Fibroblast of skin of scalp (primary cell): Measurements from ENCODE around the gene PROZ. TPM values are rescaled to one million over a fixed set of nuclear protein-coding genes. Genes with fewer than 3 reads are reported as not detected.
"Not testable (repeated sequence)": the region's sequence is repeated elsewhere in the genome, so short reads cannot be mapped to it uniquely, and the experiment has no call there.

Experiments
- DNase-seq: peaks from one replicate; pipeline ENCODE4 v3.0.0-alpha.2; 2013
- polyA plus RNA-seq, 2 experiments: library from polyadenylated mRNA; unstranded; fragments of 120-200 nt; gene quantifications; one replicate each; pipeline ENCODE4 v1.2.1, GENCODE V29; 2013; ENCODE audit not compliant: insufficient read length in 2 of 2

PROZ gene
- polyA plus RNA-seq (2013, experiment 1 of 2; ENCODE audit: insufficient read length), result 0.12 TPM
- not detected for polyA plus RNA-seq (2013, experiment 2 of 2; ENCODE audit: insufficient read length)

GRCh38 chr13:113157929-113158747 is at the start of gene PROZ:
PROZ (plus strand) TSS chr13:113158648; CDS start chr13:113158661, 13 bp downstream.
- DNase-seq, result no peak

- DNase-seq, result no peak
Measured at GRCh38 chr13:113109151-113110047, 49.0 kb upstream of the PROZ start.

GRCh38 chr13:113110048-113110851 is 48.2 kb upstream of the PROZ start:
- DNase-seq, result peak; percentile 21

- DNase-seq, result no peak
Measured at GRCh38 chr13:113110852-113111315, 47.6 kb upstream of the PROZ start.

- not testable (repeated sequence) for DNase-seq
Measured at GRCh38 chr13:113111821-113112220, 46.6 kb upstream of the PROZ start.

GRCh38 chr13:113112475-113112874 is 46.0 kb upstream of the PROZ start:
- not testable (repeated sequence) for DNase-seq

GRCh38 chr13:113112893-113113845 is 45.3 kb upstream of the PROZ start:
- DNase-seq, result no peak

- DNase-seq, result no peak
Measured at GRCh38 chr13:113113846-113114271, 44.6 kb upstream of the PROZ start.

- no peak for DNase-seq
Measured at GRCh38 chr13:113114511-113115362, 43.7 kb upstream of the PROZ start.

- no peak for DNase-seq
Measured at GRCh38 chr13:113115363-113116205, 42.9 kb upstream of the PROZ start.

GRCh38 chr13:113116206-113116800 is 42.1 kb upstream of the PROZ start:
- no peak for DNase-seq

GRCh38 chr13:113116871-113117271 is 41.6 kb upstream of the PROZ start:
- no peak for DNase-seq

GRCh38 chr13:113117335-113117872 is 41.0 kb upstream of the PROZ start:
- no peak for DNase-seq

GRCh38 chr13:113117911-113118260 is 40.6 kb upstream of the PROZ start:
- no peak for DNase-seq

GRCh38 chr13:113118261-113119021 is 40.0 kb upstream of the PROZ start:
- no peak for DNase-seq

GRCh38 chr13:113119166-113119821 is 39.2 kb upstream of the PROZ start:
- DNase-seq, result no peak

- no peak for DNase-seq
Measured at GRCh38 chr13:113119822-113120189, 38.6 kb upstream of the PROZ start.
